ENCODE data around the gene FBN2. TPM values are rescaled to one million over a fixed set of nuclear protein-coding genes. Genes with fewer than 3 reads are reported as not detected.

Gene FBN2
- total RNA-seq, 1 experiment from 2014 or later = 0.42 TPM

GRCh38 chr5:128491291-128491690, 46.8 kb downstream of the FBN2 start:
- no peaks in the 10 kb centered on the region for H3K27me3 ChIP-seq (ENCODE audit: insufficient read depth, low read length)
- no peaks in the 10 kb centered on the region for H3K9me3 ChIP-seq (ENCODE audit: control insufficient read depth in 1 of 2, insufficient read depth in 1 of 2, low read depth in 1 of 2, low read length in 2 of 2)
- H3K4me3 ChIP-seq (replicated peaks in 1 of 2; ENCODE audit: low read depth in 1 of 2, low read length in 2 of 2) = no peak overlapping the region
- ATAC-seq (no peak), DNase-seq (ENCODE audit: low read depth, low spot score) (no peak)
- no peak overlapping the region for H3K9ac ChIP-seq (ENCODE audit: low read length)
- no peak overlapping the region for H2AFZ ChIP-seq (ENCODE audit: low read depth, low read length, poor library complexity, severe bottlenecking)
- H3K79me2 ChIP-seq (ENCODE audit: insufficient read depth, low read length) = no peaks in the 10 kb centered on the region
- no peak overlapping the region for H3K4me2 ChIP-seq (ENCODE audit: low read length)
- intact Hi-C loops (cut with micrococcal nuclease) = loop anchor here (10.0 kb wide), 1 partner anchor 746 kb away; no protein-coding TSS in a partner anchor
- H3K36me3 ChIP-seq (ENCODE audit: control insufficient read depth in 1 of 2, insufficient read depth in 2 of 2, low read length in 2 of 2) = no peaks in the 10 kb centered on the region
- RAD21 ChIA-PET (ENCODE audit: low non-redundant PET in 1 of 2, low total read pairs in 2 of 2, uncharacterized antibody in 2 of 2, unreplicated experiment in 2 of 2) = no interaction called here
- CTCF ChIA-PET = no interaction called here
- no peaks in the 10 kb centered on the region for H4K20me1 ChIP-seq (ENCODE audit: insufficient read depth)
- no peak for TF ChIP-seq ZBTB33 (IDR thresholded peaks at IDR 0.05; ENCODE audit: extremely low read depth, insufficient replicate concordance, low read length)
- no peak for TF ChIP-seq POLR2AphosphoS5 (IDR thresholded peaks at IDR 0.05; ENCODE audit: low read depth, low read length)
- TF ChIP-seq FOSL1 (IDR thresholded peaks at IDR 0.05; ENCODE audit: low read depth) = no peak
- TF ChIP-seq ZFX (IDR thresholded peaks at IDR 0.05) = no peak
- TF ChIP-seq REST (IDR thresholded peaks at IDR 0.05; ENCODE audit: low read depth) = no peak
- TF ChIP-seq EZH2 (IDR thresholded peaks at IDR 0.05) = no peak
- POLR2A ChIA-PET = no interaction called here
- BruUV-seq (replicated peaks) = no TSS peak
- H3K27ac ChIP-seq (ENCODE audit: low read depth, low read length) = no peak overlapping the region
- no peaks in the 10 kb centered on the region for H3K4me1 ChIP-seq (ENCODE audit: control insufficient read depth in 1 of 2, insufficient read depth in 2 of 2, low read length in 2 of 2)
- no peaks in the 10 kb centered on the region for H3K9me2 ChIP-seq (ENCODE audit: insufficient read depth)
